UCSD-AML1 (cell line): Measurements from ENCODE around the gene CEP250.
"Not testable (repeated sequence)": the region's sequence is repeated elsewhere in the genome, so short reads cannot be mapped to it uniquely, and the experiment has no call there.

Experiments
- DNase-seq: peaks from one replicate; lab custom pipeline; 2025; ENCODE audit not compliant: unreplicated experiment; lab: John Stamatoyannopoulos, UW

The CEP250 gene

DNA sequence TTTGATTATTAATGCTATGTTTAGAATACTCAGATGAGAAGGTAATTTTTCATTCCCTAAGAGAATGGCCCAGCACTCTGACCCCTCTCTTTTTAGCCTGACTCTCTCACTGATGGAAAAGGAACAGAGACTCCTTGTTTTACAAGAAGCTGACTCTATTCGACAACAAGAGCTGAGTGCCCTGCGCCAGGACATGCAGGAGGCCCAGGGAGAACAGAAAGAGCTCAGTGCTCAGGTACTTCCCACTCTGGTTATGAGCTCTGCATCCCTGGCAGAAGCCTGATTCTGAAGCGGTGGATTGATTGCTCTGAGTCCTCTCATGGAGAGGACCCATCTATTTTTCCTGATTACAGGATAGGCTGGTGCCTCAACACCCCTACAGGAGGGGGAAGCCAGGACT lies 41.1 kb downstream of the CEP250 start:
- no peak for DNase-seq

DNA sequence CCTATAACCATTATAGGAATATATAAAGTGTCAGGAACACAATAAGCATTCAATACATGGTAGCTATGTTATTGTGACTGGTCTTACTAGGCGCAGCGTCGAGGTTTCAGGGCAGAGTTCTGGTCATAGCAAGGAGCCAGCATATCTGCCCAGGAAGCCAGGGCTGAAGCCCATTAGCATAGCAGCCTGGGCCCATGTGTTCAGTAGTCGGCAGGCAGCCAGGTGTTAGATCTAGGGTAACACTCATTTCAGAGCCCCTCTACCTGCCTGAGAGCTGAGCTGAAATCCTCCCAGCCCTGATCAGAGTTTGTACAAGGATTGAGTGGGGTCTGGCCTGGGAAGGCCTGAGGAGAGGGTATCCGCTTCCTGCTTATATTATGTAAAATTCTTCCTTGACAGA lies 41.9 kb downstream of the CEP250 start:
- DNase-seq, result no peak

DNA sequence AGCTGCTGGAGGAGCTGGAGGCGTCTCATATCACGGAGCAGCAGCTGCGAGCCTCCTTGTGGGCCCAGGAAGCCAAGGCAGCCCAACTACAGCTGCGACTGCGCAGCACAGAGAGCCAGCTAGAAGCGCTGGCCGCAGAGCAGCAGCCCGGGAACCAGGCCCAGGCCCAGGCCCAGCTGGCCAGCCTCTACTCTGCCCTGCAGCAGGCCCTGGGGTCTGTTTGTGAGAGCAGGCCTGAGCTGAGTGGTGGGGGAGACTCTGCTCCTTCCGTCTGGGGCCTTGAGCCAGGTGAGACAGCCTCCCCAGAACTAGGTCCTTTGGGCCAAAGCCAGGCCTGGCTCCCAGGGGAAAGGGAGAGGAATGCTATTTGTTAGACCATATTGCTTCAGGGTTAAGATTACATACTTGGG lies 42.4 kb downstream of the CEP250 start:
- no peak for DNase-seq

DNA sequence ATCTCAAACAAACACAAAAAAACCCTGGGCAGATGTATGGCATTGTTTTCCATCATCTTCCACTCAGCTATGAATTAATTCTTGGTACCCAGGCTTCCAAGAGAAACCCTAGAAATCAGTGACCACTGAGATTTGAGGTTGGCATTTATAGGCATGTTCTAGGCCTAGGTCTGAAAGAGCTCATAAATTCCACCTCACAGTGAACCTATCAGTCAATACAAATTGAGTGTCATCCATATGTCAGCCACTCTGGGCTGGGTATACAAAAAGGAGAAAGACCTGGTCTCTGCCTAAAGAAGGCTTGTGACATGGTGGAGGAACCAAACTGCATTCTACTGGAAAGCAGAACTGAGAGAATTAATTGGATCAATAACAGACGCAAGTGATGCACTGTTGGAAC lies 43.9 kb downstream of the CEP250 start:
- DNase-seq, result no peak

DNA sequence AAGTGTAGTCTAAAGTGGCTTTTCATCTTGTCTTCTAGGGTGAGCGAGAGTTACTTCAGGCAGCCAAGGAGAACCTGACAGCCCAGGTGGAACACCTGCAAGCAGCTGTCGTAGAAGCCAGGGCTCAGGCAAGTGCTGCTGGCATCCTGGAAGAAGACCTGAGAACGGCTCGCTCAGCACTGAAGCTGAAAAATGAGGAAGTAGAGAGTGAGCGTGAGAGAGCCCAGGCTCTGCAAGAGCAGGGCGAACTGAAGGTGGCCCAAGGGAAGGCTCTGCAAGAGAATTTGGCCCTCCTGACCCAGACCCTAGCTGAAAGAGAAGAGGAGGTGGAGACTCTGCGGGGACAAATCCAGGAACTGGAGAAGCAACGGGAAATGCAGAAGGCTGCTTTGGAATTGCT lies 47.0 kb downstream of the CEP250 start:
- DNase-seq, result peak; percentile 34

DNA sequence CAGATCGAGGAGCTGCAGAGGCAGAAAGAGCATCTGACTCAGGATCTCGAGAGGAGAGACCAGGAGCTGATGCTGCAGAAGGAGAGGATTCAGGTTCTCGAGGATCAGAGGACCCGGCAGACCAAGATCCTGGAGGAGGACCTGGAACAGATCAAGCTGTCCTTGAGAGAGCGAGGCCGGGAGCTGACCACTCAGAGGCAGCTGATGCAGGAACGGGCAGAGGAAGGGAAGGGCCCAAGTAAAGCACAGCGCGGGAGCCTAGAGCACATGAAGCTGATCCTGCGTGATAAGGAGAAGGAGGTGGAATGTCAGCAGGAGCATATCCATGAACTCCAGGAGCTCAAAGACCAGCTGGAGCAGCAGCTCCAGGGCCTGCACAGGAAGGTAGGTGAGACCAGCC lies 47.9 kb downstream of the CEP250 start:
- no peak for DNase-seq

DNA sequence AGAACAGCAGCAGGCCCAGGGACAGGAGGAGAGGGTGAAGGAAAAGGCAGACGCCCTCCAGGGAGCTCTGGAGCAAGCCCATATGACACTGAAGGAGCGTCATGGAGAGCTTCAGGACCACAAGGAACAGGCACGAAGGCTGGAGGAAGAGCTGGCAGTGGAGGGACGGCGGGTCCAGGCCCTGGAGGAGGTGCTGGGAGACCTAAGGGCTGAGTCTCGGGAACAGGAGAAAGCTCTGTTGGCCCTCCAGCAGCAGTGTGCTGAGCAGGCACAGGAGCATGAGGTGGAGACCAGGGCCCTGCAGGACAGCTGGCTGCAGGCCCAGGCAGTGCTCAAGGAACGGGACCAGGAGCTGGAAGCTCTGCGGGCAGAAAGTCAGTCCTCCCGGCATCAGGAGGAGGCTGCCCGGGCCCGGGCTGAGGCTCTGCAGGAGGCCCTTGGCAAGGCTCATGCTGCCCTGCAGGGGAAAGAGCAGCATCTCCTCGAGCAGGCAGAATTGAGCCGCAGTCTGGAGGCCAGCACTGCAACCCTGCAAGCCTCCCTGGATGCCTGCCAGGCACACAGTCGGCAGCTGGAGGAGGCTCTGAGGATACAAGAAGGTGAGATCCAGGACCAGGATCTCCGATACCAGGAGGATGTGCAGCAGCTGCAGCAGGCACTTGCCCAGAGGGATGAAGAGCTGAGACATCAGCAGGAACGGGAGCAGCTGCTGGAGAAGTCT lies 48.6 kb downstream of the CEP250 start:
- no peak for DNase-seq

DNA sequence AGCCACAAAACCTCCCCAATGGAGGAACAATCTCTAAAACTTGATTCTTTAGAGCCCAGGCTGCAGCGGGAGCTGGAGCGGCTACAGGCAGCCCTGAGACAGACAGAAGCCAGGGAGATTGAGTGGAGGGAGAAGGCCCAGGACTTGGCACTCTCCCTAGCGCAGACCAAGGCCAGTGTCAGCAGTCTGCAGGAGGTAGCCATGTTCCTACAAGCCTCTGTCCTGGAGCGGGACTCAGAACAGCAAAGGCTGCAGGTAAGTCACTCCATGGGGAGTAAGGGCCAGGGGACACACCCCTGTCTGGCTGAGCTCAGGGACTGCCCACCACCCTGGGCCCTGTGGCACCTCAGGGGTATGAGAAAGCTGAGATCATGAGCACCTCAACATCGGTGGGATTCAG lies 49.4 kb downstream of the CEP250 start:
- DNase-seq, result no peak

DNA sequence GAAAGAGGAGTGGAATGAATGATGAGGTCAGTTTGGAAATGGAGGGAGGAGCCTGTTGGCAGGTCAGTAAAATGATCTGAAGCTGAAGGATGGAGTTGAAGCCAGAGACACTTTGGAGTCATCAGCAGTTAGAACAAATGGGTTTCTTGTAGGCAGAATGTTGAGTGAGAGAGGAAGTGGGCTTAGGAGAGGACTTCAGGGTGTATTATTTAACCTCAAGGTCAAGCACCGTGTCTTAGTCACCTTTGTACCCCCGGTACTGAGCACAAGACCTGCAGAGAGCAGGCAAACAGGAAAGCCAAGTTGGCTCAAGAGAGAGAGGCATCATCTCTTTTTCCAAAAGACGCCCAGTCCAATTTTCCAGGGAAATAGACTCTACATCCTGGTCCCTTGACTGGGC lies 50.8 kb downstream of the CEP250 start:
- no peak for DNase-seq

DNA sequence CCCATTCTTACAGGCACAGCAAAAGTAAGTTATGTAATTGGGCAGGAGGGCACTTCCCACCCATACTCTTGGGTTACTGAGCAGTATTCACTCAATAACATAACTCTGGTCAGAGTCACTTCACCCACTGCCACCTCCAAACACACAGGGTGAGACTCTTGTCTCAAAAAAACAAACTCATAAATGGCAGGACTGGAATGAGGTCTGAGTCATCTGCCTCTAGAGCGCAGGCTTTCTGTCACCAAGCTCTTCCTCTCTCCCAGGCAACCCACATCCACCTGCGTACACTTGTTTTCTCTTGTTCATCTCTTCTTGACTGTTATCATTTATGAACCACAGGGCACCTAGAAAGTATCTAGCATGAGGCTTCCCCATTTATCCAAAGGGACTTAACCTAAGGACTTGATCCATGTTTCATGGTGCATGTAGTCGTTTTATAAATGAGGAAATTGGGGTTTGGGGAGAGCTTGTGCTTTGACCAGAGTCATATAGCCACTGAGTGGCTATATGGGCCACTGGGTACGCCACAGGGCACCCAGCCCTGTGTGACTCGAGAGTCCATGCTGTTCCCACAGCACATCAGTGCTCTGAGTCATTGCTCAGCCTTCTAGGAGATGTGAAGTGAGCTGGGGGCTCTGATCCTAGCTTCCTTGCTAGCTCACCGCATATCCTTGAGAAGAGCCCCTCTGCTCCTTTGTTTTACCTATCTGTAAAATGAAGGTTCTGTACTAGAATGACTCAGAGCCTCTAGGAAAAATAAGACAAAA lies 51.7 kb downstream of the CEP250 start:
- DNase-seq, result no peak

DNA sequence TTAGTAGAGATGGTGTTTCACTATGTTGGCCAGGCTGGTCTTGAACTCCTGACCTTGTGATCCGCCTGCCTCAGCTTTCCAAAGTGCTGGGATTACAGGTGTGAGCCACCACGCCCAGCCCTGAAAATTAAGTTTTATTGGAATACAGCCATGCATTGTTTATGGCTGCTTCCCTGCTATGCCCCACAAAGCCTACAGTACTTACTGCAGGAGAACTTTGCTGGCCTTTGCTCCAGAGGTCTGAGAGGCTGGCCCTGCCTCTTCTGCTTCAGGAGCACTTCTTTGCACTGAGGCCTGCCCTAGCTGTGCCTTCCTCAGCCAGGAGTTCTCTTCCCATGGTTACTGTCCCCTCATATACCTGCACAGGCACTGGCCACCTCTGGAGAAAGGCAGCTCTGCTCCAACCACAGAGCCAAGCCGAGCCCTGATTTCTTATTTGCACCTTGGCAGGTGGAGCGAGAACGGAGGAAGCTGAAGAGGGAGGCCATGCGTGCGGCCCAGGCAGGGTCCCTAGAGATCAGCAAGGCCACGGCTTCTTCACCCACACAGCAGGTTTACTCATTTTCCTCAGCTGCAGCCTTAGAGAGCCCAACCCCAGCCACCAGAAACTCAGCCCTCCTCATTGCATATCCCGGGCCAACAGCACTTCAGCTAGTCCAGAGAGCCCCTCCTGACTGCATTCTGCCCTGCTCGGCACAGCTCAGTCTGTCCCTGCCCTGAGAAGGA lies 53.3 kb downstream of the CEP250 start:
- no peak for DNase-seq

DNA sequence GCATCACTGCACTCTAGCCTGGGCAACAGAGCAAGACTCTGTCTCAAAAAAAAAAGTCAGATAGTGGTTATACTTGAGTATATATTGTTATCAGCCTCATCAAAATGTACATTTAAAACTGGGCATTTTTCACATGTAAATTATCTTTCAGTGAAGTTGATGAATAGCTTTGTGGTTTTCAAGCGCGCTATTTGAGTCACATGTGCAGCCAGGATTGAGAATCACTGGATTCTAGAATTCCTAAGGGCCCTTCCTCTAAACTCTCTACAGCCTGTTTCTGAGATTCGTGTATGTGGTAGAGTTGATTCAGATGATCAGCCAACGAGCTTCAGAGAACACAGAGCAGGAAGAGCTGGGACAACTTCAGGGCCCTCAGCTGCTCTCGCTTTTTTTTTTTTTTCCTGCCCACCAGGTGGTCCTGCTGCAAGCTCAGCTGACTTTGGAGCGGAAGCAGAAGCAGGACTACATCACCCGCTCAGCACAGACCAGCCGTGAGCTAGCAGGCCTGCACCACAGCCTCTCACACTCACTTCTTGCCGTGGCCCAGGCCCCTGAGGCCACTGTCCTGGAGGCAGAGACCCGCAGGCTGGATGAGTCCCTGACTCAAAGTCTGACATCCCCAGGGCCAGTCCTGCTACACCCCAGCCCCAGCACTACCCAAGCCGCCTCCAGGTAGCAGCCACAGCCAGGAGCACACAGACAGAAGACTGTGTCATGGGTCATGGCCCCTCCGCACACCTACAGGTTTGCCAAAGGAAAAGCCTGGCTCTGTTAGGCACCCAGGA lies 55.7 kb downstream of the CEP250 start:
- DNase-seq, result no peak

DNA sequence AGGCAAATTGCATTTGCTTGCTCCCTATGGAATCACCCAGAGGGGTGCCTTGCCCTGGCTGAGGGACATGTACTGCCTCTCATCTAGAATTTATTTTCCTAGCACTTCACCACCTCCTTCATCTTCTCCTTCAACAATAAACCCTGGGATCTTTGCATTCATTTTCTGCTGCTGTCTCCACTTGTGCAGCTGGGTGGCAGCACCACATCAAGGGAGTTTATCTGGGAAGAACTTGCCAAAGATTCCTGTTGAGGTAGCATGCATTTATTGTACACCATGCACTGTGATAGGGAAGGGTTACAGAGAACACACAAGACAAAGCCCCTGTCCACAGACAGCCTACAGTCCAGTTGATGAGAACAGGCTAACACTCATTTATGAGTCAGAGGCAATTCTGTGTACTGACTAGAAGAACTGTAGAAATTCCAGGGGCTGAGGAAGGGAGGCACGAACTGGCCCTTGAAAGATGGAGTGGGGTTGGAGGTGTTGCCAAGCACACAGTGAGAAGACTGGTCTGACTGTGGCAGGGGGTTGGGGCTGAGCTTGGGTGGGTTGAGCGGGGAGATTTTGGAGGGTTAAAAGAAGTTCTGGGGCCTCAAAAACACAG lies 56.5 kb downstream of the CEP250 start:
- no peak for DNase-seq

DNA sequence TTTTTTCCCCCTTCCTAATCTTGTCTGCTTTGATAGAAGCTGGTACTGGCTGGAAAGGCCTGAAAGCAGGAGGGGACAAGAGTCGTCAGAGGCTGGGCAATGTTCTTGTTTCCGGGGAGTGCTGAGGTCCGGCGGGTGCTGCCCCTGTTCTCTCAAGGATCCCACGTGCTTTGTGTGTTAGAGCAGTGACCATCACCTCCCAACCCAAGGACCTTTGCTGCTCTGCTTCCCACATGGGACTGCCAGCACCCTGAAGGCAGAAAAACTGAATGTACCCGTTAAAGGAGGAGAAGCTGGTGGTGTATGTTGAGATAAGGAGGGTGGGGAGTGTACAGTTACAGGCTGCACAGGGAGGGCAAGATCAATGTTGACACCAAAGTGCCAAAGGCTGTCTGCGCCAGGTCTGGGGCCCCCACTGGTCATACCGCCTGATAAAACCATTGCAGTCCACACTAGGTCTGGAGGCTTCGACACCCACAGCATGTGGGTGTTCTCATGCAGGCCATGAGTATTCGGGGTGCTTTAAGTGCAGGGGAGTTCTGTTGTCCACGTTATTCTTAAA lies 59.1 kb downstream of the CEP250 start:
- no peak for DNase-seq

DNA sequence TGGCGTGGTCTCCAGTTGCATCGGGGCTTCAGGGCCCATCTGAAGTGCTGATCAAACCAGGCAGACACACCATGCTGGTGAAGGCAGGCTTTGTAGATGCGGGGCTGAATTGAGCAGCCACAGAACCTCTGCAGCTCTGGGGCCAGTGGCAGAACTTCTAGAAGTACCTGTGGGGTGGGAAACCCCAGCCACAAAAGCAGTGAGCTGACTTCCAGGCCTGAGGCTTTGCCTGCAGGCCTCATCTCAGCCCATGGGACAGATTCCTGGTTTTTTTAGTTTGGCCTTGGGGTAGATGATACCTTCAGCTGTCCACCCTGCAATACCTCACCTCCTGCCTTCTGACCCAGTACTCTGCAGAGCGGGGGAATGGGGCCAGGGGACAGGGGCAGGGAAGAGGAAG lies 59.9 kb downstream of the CEP250 start:
- DNase-seq, result no peak

DNA sequence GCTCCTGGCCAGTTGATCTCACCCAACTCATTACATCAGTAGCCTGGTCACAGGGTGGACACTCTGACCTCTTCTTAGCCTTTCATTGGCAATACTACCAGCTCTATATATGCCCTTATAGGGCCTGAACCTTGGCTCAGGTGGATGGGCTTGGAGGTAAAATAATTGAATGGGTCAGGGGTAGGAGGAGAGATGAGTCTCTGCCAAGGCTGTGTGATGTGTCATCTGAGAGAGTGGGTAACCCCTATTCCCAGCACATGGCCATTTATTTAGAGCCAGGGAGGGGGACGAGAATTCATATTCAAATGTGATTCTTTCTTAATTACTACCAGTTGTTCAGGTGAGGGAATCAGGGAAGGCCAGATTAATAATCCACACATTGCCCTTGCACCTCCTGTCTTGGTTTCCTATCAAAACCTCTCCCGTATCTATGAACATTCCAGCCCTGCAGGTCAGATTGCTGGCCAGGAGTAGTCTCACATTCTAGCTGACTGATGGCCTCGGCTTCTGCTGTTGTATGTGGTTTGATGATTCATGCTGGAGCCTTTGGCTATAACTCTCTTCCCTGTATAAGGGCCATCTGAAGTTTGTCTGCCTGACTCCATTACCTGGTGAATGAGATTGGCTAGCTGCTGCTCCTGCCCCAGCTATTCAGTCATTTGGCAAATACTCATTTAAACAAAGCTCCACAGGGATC lies 60.7 kb downstream of the CEP250 start:
- DNase-seq, result no peak

DNA sequence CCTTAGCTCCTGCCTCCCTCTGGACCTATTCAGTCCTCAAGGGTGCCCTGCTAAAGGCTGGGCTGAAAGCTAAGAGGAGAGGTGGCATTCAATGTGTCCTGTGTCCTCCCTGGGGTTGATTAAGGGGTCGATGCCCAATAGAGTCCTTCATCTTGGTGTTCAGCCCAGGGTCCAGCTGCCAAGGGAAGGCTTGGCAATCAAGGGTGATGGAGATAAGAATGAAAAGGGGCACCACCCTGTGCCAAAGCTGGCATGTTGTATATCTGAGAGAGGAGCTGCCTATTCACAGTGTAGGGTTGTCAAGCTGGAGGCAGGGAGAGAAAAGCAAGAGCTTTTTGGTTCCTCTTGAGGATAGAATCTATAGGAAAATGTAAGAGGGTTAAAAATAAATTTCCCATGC lies 61.7 kb downstream of the CEP250 start:
- no peak for DNase-seq

DNA sequence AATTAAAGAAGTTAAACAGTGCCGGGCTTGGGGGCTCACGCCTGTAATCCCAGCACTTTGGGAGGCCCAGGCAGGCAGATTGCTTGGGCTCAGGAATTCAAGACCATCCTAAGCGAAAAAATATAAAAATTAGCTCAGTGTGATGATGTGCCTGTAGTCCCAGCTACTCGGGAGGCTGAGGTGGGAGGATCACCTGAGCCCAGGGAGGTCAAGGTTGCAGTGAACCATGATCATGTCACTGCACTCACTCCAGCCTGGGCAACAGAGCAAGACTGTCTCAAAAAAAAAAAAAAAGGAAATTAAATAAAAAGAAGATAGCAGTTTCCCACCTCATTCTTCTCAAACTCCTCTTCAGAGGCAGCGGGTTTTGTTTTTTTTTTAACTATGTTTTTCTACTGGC lies 62.4 kb downstream of the CEP250 start:
- DNase-seq, result not testable (repeated sequence)

DNA sequence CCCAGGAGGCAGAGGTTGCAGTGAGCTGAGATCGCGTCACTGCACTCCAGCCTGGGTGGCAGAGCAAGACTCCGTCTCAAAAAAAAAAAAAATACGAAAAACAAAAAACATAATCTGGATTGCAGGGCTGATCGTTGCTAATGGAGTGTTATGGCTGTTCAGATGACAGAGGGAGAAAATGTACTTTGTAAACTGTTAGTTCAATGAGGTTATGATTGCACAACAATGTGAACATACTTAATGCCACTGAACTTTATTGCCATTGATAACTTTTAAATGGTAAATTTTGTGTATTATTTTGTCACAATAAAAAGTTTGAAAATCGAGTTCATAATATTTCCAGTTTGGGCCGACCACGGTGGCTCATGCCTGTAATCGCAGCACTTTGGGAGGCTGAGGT lies 63.6 kb downstream of the CEP250 start:
- no peak for DNase-seq

DNA sequence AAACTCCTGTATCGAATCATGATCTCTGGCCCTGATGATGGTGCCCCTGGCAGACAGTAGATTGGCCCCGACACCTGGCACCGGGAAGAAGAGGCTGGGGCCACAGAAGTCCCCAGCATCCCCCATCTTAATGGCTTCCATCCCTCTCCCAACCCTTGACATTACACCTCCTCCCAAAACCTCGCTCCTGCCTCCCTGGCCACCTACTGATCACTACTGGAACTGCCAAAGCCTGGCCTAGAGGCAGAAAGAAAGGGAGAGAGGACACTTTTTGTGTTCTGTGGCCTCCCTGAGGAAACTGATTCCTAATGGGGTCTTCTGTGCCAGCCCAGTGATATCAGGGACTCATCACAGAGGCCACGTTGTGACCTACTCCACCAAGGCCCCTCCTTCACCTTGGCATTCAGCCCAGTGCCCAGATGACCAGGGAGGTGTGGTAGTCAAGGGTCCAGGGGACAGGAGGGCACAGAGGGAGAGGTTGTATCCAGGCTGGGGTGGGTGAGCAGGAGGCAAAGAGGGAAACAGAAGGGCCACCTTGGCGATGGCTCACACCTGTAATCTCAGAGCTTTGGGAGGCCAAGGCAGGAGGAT lies 68.0 kb downstream of the CEP250 start:
- DNase-seq, result peak; percentile 30
